Chondrocyte (in vitro differentiated cells): Measurements from ENCODE around the gene UBE2O. TPM values are rescaled to one million over a fixed set of nuclear protein-coding genes. Genes with fewer than 3 reads are reported as not detected.

Source experiments
- DNase-seq: peaks from one replicate; pipeline ENCODE4 v3.0.0; 2021; ENCODE audit warnings: mixed read lengths, low spot score
- H3K27ac Mint-ChIP-seq: one replicate; pipeline ENCODE4 v1.8.0; 2021; ENCODE audit warnings: mild to moderate bottlenecking, moderate library complexity, mixed read lengths; ENCODE audit not compliant: unreplicated experiment
- H3K27me3 Mint-ChIP-seq: 2 replicates; pipeline ENCODE4 v1.8.0; 2021; ENCODE audit warnings: low read depth, mixed read lengths
- H3K36me3 Mint-ChIP-seq: 2 replicates; pipeline ENCODE4 v1.8.0; 2021; ENCODE audit warnings: low read depth, mixed read lengths
- H3K4me1 Mint-ChIP-seq: 2 replicates; pipeline ENCODE4 v1.8.0; 2021; ENCODE audit warnings: low read depth, mild to moderate bottlenecking, mixed read lengths
- H3K4me3 Mint-ChIP-seq: one replicate; pipeline ENCODE4 v1.8.0; 2021; ENCODE audit warnings: mild to moderate bottlenecking, moderate library complexity, mixed read lengths; ENCODE audit not compliant: unreplicated experiment
- H3K9me3 Mint-ChIP-seq: 2 replicates; pipeline ENCODE4 v1.8.0; 2021; ENCODE audit warnings: low read depth, mixed read lengths
- CTCF ChIP-seq: fragments of 200-600 bp; sonication (generic); IDR thresholded peaks from 2 replicates; pipeline ENCODE4 v1.5.0; 2021; ENCODE audit warnings: antibody characterized with exemption, mild to moderate bottlenecking, moderate library complexity
- total RNA-seq: library from RNA; stranded (reverse); gene quantifications from 3 replicates; pipeline ENCODE4 v1.2.1, GENCODE V29; 2021

Gene UBE2O
- total RNA-seq, 1 donor from 2014 or later: 22.1 TPM

- TF ChIP-seq CTCF: no peak
- H3K4me1 Mint-ChIP-seq: peaks cover 34% of the 10 kb centered on the region
- no peaks in the 10 kb centered on the region for H3K9me3 Mint-ChIP-seq
- H3K4me3 Mint-ChIP-seq: no peak overlapping the region
- H3K27me3 Mint-ChIP-seq: no peaks in the 10 kb centered on the region
- no peaks in the 10 kb centered on the region for H3K36me3 Mint-ChIP-seq
- DNase-seq: no peak
- no peak overlapping the region for H3K27ac Mint-ChIP-seq
These were observed 83.6 kb downstream of the UBE2O start for GRCh38 chr17:76369379-76369778.

GRCh38 chr17:76368545-76368944, 84.4 kb downstream of the UBE2O start:
- peak overlapping the region; percentile 40 for H3K4me3 Mint-ChIP-seq
- no peak overlapping the region for H3K27ac Mint-ChIP-seq
- no peak for DNase-seq
- peak; percentile 38 for TF ChIP-seq CTCF
- H3K36me3 Mint-ChIP-seq: no peaks in the 10 kb centered on the region
- H3K4me1 Mint-ChIP-seq: peaks cover 34% of the 10 kb centered on the region
- H3K27me3 Mint-ChIP-seq: no peaks in the 10 kb centered on the region
- no peaks in the 10 kb centered on the region for H3K9me3 Mint-ChIP-seq

- no peak for TF ChIP-seq CTCF
- Mint-ChIP-seq H3K9me3 (no peaks in the 10 kb centered on the region), H3K36me3 (no peaks in the 10 kb centered on the region), H3K27me3 (no peaks in the 10 kb centered on the region), H3K27ac (no peak overlapping the region), H3K4me1 (peaks cover 34% of the 10 kb centered on the region), H3K4me3 (no peak overlapping the region)
- DNase-seq: no peak
These were observed 85.3 kb downstream of the UBE2O start for GRCh38 chr17:76367642-76368041.

- no peaks in the 10 kb centered on the region for H3K36me3 Mint-ChIP-seq
- no peak overlapping the region for H3K27ac Mint-ChIP-seq
- peaks cover 40% of the 10 kb centered on the region for H3K4me1 Mint-ChIP-seq
- no peak for DNase-seq
- no peaks in the 10 kb centered on the region for H3K9me3 Mint-ChIP-seq
- H3K27me3 Mint-ChIP-seq: no peaks in the 10 kb centered on the region
- no peak overlapping the region for H3K4me3 Mint-ChIP-seq
- no peak for TF ChIP-seq CTCF
These were observed 86.7 kb downstream of the UBE2O start for GRCh38 chr17:76366247-76366646.

GRCh38 chr17:76365256-76365903, 87.6 kb downstream of the UBE2O start:
- no peaks in the 10 kb centered on the region for H3K36me3 Mint-ChIP-seq

More at GRCh38 chr17:76365256-76365903, 87.6 kb downstream of the UBE2O start:
- no peak for DNase-seq
- H3K4me3 Mint-ChIP-seq: no peak overlapping the region
- no peaks in the 10 kb centered on the region for H3K9me3 Mint-ChIP-seq
- no peaks in the 10 kb centered on the region for H3K27me3 Mint-ChIP-seq
- TF ChIP-seq CTCF: peak; percentile 47
- peaks cover 31% of the 10 kb centered on the region for H3K4me1 Mint-ChIP-seq
- H3K27ac Mint-ChIP-seq: no peak overlapping the region
